OCI-LY3 (cell line): ENCODE data around the gene HOOK1.

Experiments
- CTCF ChIP-seq: fragments of 200-600, 300-600 bp; sonication (generic); IDR thresholded peaks from 2 replicates; pipeline ENCODE4 v1.5.1; 2014; ENCODE audit warnings: antibody characterized with exemption, low read length, low read depth
- EZH2phosphoT487 ChIP-seq: fragments of 200-600 bp; shearing (Covaris generic); IDR thresholded peaks from 2 replicates; pipeline ENCODE4 v1.6.1; 2018; ENCODE audit warnings: antibody characterized with exemption, mixed run types, low read depth

- TF ChIP-seq CTCF (no peak), EZH2phosphoT487 (no peak)
Observed at GRCh38 chr1:59766227-59766855, 48.4 kb upstream of the HOOK1 start.
